ENCODE results near the gene ONECUT1.

Gene ONECUT1

GRCh38 chr15:52796753-52797520 is 6.8 kb upstream of the ONECUT1 start:
- no peak for DNase-seq (ENCODE audit: low read depth)

DNA sequence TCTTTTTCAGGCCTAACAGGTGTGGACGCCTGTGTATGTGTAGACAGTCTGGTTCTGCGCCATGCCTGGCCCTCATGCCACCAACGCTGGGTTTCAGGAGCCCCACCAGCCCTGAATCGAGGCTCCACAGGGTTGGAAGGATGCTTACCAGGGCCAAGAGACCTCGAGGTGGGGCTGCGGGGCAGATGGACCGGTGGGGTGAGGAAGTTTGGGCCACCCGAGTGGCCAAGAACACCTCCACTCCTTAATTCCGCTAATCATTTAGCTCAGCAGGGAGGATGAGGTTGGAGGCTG is 6.0 kb upstream of the ONECUT1 start:
- no peak for DNase-seq (ENCODE audit: low read depth)

- no peak for DNase-seq (ENCODE audit: low read depth)
These were observed 5.5 kb upstream of the ONECUT1 start for GRCh38 chr15:52795464-52796227.

GRCh38 chr15:52794665-52795463 is 4.7 kb upstream of the ONECUT1 start:
- DNase-seq (ENCODE audit: low read depth): no peak

DNA sequence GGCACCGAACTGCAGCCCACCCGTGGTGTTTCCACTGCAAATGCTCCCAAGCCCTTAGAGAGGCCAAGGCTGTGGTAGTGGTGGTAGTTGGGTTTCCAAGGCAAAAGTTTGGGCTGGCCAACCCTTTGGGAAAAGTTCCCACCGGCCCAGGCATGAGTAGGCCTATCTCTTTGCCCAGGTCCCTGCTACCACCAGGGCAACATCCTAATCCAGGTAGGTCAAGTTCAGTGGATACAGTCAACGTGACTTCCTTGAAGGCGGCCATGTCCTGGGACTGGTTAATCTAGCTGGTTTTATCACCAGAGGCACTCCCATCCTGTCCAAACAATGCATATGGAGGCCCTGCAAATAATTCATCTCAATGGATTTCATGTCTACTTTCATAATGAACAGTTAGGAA is 1.6 kb upstream of the ONECUT1 start:
- no peak for DNase-seq (ENCODE audit: low read depth)

DNA sequence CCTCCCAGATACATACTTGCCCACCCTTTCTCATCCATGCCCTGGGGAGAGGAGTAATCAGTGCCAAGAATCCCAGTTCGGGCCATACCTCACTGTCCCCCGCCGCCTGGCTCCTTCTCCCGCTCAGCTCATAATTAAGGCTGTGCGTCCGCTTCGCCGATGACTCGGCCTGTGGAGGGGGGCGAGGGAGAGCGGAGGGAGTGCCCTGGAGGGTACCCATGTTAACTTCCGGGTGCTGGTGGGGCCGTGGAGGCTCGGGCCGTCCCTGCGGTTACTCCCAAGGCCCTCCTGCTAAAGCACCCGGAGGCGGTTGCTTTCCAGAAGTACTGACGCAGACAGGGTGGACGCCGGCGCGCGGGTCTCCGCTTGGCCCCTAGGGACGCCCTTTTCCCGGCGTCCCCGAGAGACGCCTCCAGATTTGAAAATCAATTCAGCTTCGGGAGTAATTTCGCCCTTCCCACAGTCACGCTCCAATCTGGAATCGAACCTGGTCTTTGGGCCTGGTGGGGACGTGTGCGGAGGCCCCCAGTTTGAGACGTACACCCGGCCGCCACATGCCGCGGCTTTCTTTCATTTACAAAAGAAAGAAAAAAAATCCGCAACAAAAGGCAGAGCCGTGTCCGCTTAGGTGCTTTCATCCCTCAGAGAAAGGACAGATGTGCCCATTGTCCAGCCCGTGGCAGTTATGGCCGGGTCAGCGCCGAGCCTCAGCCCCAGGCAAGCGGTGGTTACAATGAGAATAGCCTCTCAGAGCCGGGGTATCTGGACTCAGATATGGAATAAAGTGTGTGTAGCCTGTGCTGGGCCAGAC is 1.0 kb upstream of the ONECUT1 start:
- no peak for DNase-seq (ENCODE audit: low read depth)

DNA sequence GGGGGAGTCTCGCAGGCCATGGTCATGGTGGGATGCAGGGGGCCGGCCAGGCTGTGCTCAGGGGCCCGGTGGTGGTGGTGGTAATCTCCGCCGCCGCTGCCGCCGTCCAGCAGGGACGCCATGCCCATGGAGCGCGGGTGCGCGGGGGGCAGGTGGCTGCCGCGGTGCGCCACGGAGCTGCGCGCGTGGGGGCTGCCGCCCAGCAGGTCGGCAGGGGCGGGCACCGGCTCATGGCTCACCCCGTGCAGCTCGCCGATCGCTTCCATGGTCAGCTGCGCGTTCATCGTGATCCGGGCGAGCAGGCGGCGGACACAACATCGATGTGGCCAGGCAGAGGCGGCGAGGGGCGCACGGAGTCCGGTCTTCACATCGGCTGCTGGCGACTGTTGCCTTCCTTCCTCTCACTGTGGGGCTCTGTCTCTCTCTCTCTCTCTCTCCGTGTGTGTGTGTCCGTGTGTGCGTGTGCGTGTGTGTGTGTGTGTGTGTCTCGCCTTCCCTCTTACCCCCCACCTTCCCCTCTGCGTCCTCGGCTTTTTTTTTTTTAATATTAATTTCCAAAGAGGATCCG is 451 bp downstream of the ONECUT1 start:
- DNase-seq (ENCODE audit: low read depth): no peak

- DNase-seq (ENCODE audit: low read depth): no peak
These were observed 1.0 kb downstream of the ONECUT1 start for GRCh38 chr15:52789008-52789600.

DNA sequence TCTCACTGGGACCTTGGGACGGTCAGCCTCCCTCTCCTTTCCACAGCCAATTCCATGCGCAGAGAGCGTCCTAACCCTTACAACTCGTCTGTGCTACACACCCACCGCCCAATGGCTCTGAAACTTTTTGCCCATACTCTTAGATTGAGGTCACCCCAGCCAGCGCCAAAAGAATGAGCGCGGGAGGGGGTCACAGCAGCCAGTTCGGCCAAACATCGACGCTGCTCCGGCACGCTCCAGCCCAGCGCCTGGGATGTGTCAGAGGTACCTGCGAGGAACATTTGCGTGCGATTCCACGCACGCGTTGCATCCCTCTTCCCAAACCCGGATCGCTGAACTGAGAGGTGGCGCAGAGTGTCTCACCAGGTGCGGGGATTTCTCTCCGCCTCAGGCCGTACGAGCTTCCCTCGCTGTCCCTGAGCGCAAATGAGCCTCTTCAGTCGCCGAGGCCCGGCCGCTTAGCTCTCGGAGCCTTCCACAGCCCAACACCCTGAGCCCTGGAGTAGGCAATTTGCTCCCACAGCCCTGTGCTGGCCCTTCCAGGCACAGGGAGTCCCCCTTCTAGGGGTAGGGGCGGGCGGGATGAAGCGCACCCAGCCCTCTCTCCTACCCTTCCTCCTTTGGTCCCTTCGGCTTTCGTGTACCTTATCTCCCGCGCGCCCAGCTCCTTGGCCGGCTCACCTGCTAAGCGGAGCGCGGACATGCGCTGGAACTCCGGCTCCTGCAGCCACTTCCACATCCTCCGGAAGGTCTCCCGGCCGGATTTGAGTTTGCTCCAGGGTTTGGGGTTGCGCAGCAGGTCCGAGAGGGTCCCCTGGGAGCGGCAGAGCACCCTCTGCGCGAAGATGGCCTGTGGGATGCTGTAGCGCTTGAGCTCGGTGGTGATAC is 1.8 kb downstream of the ONECUT1 start:
- no peak for DNase-seq (ENCODE audit: low read depth)

DNA sequence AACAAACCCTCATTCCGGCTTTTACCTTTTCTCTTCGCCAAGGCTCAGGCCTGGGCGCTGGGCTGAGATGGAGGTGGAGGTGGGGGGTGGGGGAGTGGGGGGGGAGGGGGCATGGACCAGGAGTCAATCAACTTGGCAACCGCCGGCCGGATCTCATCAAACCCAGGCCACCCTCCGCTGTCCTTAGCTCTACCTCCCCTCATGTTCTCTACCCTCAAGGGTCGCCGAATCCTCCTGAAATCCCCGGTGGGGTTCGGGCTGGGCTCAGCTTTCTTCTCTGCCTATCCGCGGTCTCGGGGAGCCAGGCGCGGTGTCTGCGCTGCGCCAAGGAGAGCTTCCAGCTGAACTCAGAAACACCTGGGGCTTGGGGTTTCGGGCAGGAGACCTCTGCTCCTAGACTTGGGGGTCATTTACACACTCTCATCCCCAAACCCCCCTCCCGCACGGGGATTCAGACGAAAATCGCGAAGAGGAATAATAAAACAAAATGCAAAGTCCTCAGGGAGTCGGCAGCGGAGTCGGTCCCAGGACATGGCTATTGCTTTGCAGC is 2.5 kb downstream of the ONECUT1 start:
- DNase-seq (ENCODE audit: low read depth): no peak

DNA sequence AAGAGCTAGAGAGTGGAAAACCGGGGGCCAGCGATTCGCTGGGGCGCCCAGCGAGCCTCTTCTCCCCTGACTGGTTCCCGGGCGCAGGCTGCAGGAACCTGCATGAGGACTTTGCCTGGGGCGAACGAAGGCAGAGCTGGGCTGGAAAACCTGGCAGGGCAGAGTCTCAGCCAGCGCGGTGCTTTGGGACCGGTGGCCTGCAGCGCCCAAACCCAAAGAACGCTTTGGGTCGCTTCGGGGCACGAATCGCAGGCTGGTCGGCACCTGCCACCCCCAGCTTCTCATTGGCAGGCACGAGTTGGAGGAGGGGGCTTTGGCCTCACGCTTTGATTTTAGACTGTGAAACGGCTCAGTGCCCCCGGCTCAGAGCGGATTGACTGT is 3.0 kb downstream of the ONECUT1 start:
- DNase-seq (ENCODE audit: low read depth): no peak

DNA sequence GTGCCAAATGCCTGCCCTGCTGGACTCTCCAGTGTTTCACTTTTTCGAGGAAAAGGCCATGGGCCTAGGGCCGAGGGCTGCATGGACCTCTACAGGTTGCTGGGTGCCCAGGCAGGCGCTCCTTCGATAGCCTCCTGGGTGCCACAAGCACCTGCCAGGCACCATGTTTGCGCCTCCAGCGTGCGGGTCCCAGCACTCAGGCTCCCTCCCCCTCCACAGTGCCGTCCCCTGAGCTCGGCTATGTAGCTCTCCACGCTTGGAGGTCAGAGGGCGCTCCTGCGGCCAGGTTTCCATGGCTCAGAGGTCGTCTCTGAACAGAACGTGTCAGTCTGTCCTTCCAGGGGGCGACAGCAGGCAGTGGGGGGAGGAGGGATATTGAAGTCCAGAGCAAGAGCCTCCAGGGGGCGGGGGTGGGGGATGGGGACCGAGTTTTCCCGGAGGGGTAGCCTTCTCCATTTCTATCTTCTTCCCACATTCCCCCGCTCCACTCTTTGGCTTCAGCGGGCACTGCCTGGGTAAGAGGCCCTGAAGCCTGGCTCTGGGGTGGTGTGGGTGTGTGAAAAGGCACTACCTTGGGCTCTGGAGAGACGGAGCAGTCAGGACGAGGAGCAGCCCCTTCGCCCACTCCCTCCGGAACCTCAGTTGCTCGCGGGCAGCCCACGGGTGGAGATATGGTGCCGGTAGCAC is 3.6 kb downstream of the ONECUT1 start:
- no peak for DNase-seq (ENCODE audit: low read depth)

DNA sequence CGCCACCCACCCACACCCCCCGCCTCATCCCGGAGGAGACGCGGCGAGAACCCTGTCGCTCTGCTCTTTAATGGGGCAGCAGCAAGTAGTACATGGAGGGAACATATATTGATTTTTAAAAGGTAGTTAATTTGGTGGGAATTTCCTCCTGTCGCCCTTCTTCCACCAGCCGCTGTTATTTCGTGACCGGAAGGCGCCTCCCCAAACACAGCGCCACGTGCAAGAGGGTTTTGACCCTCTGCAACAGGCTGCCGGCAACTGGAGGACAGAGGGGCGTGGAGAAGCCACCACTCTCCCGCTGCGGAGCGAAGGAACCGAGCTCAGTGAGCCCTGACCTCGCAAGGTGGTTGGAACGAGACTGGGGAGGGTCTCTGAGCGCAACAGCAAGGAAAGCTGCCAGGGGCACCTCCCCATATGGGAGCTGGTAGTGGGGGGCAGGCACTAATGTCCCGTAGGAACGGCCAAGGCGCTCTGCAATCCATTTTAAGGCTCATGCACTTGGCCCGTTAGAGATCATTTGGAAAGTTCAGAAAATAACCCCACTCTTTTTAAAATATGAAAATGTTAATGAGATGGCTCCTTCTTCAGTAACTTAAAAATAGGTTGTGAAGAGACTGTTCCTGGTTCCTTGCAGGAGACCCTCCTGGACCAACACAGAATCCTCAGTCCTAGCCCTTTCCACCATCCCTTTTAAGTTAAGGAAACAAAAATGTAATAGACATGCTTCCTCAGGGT is 4.3 kb downstream of the ONECUT1 start:
- no peak for DNase-seq (ENCODE audit: low read depth)

GRCh38 chr15:52784799-52785671 is 5.1 kb downstream of the ONECUT1 start:
- DNase-seq (ENCODE audit: low read depth): no peak

- DNase-seq (ENCODE audit: low read depth): no peak
These were observed 6.0 kb downstream of the ONECUT1 start for GRCh38 chr15:52783929-52784798.

GRCh38 chr15:52783191-52783829 is 6.8 kb downstream of the ONECUT1 start:
- DNase-seq (ENCODE audit: low read depth): no peak
